Measurements from ENCODE around the gene LPCAT1.
"Not testable (repeated sequence)": the region's sequence is repeated elsewhere in the genome, so short reads cannot be mapped to it uniquely, and the experiment has no call there.

The LPCAT1 gene

DNA sequence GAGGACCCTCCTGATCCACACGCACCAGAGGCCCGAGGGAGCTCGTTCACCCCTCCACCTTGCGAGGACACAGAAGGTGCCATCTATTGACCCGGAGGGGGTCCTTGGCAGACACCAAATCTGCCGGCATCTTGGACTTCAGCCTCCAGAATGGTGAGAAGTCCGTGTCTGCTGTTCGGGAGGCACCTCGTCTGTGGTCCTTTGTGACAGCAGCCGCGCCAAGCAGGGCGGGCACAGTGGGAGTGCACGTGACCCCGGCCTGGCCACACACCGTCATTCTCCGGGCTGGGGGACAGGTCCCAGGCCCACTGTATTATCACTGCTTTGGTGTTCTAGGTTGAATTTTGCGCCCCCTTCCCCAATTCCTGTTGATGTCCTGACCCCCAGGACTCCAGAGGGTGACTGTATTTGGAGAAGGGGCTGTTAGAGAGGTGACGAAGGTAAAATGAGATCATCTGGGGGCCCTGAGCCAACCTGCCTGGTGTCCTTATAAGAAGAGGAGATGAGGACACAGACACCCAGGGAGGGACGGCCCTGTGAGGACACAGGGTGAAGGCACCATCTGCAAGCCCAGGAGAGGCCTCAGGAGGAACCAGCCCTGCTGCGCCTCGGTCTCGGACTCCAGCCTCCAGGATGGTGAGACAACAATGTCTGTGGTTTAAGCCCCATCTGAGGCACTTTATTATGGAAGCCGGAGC lies 15.7 kb downstream of the LPCAT1 start:
- no peak for DNase-seq

DNA sequence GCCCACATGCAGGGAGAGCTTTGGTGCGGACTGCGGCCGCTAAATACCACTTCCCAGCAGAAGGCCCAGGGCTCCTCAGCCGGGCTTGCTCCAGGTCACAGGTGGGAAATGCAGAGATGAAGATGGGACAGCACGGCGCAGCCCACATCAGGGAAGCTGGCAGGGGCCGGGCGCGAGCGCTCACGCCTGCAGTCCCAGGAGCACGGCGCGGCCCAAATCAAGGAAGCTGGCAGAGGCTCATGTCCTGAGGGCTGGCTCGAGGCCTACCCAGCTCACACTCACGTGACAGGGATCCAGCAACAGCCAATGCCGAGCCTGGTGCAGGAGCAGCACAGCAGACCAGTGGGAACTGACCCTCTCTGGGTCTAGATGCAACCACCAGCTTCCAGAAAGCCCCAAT lies 16.3 kb downstream of the LPCAT1 start:
- no peak for DNase-seq

DNA sequence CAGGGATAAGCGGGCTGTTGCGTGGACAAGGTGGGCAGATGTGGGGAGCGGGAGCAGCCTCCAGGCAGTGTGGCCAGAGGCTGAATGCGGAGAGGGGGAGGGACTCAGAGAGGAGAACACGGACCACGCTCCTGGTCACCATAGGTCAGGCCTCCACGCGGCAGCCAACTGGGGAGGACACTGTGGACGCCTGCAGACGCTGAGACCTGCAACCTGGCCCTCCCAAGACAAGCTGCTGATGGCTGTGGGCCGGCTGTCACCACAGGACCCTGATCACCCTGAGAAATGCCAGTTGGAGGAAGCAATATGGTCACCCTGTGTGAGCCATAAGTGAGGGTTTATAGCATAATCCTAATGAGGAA lies 16.8 kb downstream of the LPCAT1 start:
- DNase-seq = no peak

DNA sequence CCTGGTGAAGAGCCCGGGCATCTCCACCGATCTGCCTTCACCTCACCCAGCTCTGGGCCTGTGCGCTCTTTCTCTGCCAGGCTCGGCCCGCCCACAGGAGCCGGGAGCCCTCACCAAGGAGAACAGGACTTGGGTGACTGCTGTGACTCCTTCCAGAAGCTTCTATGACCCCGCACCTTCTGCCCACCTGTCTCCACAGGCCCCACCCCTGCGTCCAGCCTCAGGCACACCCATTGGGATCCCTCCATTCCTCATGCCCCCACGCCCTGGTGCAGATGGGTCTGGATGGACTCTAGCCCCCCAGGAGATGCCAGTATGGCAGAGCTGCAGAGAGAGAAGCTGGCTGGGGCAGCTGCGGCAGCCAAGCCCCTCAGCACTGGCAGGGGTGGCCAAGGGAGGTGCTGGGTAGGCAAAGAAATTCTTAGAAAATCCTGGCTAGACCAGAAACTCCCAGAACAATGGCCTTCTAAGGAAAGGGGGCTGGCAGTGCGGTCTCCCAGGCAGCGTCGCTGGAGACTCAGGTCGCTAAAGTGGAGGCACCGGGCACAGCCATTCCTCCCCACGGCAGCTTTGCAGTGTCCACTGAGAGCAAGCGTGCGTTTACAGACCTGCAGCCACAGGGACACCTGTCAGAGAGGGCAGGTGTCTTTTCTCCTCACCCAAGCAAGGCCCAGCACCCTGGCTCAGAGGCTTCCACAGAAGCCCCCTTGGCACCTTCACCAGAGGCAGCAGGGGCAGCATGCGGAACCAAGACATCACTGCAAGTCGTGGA lies 17.3 kb downstream of the LPCAT1 start:
- no peak for DNase-seq

DNA sequence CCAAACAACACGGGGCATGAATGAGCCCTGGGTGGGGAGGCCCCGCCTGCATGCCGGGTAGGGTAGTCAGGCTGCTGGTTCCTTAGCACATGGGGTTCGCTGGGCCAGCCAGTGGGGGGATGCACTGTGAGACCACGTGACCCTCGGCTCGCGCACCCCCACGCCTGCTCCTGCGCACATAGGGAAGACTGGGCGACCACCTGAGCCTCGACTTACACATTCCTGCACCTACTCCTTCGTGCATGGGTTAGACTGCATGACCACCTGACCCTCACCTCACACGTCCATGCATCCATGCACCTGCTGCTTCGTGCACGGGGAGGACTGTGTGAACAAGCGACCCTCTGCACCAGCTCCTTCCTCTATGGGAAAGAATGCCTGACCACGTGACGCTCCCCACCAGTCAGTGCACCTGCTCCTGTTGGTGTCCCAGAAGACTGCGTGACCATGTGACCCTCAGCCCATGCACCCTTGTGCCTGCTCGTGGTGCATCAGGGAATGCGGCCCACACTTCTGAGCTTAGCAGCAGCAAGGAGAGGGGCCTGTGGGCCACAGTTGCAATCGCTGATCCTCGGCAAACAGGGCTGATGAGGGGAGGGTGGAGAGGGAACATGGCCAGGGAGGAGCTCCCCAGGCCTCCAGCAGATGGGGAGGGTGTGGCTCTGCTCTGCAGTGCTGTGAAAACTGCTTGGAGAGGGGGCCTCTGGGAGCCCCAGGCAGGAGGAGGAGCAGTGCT lies 18.1 kb downstream of the LPCAT1 start:
- no peak for DNase-seq

DNA sequence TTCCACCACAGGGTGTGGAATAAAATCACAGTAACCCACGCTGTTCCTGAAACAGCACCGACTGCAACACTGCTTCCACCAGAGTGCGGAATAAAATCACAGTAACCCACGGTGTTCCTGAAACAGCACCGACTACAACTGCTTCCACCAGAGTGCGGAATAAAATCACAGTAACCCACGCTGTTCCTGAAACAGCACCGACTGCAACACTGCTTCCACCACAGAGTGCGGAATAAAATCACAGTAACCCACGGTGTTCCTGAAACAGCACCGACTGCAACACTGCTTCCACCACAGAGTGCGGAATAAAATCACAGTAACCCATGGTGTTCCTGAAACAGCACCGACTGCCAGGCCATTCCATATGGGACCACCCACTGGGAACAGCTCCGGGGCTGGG lies 18.7 kb downstream of the LPCAT1 start:
- DNase-seq = not testable (repeated sequence)

DNA sequence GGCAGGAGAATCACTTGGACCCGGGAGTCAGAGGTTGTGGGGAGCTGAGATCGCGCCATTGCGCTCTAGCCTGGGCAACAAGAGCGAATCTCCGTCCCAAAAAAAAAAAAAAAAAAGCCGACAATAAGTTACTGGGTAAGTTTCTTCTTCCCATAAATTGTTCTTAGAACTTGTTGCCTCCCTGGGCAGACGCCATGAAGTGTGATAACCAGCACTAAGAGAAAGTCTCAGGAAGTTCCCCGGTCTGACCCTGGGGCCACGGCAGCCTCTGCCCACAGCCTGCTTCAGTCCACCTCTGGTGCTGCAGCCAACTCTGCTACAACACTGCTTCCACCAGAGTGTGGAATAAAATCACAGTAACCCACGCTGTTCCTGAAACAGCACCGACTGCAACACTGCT lies 19.1 kb downstream of the LPCAT1 start:
- DNase-seq = no peak

DNA sequence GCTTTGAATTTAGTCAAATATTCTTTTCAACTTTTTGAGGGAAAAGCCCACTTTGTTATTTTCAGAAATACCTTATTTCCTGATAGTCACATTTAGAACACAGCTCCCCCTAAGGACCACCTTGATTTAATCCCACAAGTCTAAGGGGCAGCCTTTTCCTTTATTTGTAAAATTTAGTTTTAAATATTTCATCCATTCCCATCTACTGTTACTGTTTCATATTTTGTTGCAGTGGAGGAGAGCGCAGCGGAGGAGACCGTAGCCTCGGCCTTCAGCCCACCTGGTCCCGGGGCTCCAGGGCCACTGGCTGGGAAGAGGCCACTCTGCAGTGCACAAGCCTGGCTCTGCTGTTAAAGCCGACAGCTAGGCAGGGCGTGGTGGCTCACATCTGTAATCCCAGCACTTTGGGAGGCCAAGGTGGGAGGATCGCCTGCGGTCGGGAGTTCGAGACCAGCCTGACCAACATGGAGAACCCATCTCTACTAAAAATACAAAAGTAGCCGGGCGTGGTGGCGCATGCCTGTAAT lies 19.6 kb downstream of the LPCAT1 start:
- no peak for DNase-seq

DNA sequence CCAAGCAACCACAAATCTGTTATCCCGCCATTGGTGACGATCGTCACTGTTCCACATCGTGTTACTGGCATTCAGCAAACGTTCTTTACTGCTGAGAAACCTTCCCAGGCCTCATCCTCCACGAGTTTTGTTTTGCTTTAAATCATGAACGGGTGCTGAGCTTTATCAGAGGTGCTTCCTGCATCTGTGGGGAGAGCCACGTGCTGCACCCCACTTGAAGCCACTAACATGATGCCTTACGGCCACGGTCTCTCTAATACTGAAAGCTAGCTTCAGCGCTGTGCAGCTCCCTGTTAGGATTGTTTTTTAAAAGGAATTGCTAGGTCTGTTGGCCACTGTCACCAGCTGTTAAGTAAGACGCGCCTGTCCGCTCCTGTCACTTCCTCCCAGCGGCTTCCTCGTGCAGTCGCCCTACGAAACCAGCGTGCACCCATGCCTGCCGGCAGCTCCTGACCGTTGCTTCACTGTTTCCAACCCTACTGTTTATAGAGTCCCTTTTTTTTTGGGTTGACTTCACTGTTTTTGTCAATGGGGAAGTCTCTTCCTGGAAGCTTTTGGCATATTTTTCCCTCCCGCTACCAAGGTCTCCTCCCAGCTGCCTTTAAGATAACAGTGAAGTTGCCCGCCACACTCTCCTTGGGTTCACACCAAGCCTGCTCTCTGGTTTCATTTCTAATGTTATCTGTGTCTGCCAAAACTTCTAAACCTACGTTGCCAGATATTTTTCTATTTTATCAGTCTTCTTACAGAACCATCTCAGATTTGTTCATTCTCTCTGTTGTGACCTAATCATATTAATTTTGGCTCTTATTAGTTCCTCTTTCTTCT lies 20.3 kb downstream of the LPCAT1 start:
- DNase-seq = no peak

DNA sequence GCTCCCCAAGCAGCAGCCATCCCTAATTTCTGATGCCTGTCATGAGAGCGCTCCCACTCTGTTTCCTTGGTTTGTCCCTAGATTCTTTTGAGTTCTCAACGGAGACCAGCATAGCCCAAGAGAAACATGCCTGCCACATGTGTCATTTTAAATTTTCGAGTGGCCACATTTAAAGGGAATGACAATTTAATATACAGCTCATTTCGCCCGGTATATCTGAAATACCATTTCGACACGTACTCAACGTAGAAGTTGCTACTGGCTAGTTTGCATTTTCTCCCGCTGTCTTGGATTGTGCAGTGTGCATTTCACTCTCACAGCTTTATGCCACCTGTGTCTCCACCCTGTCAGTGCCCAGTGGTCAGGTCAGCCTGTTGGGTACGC lies 21.0 kb downstream of the LPCAT1 start:
- DNase-seq = no peak

DNA sequence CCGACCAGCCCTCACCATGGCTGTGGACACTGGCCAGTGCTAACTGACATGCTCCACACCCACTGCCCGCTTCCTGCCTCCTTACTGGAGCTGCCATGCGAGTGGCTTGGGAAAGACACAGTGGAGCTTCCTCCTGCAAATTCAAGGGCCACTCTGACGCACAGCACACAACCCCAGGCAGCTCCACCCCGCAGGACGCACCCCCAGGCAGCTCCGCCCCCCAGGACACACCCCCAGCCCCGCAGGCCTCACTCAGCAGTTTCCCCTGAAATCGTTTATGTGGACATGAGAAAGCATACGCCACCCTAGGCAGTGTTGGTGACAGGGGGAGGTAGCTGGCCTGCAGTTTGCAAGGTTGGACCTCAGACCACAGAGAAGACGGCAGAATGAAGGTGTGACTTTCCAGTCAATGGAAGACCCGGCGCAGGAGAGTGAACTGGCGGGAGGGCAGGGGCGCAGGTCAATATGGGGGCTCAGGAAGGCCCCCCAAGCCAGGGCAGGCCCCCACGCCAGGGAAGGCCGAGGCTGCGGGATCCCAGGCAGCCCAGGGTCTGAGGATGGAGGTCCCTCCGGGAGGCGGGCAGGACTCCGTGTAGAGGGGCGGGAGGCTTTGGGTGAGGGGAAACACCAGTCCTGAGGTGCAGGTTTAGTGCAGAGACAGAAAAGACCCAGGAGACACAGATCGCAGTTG lies 21.6 kb downstream of the LPCAT1 start:
- DNase-seq = no peak

DNA sequence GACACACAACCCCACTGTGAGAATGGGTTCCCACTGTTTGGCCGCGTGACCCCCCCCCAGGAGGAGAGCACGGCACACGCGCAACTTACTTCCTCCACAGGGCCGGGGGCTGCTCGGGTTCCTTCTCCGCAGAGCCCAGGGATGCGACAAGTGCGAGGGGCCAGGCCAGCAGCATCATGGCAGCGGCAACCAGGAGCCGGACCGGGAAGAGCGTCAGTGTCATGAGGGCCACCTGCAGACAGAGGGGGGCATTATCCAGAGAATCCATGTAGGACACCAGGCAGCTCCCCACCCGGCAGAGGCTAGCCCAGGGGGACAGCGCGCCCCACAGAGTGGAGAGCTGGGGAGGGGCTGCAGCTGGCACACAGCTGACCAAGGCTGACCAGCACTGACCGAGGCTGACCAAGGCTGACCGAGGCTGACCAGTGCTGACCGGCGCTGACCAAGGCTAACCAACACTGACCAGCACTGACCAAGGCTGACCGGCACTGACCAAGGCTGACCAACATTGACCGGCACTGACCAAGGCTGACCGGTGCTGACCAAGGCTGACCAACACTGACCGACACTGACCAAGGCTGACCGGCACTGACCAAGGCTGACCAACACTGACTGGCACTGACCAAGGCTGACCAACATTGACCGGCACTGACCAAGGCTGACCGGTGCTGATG lies 22.3 kb downstream of the LPCAT1 start:
- no peak for DNase-seq

DNA sequence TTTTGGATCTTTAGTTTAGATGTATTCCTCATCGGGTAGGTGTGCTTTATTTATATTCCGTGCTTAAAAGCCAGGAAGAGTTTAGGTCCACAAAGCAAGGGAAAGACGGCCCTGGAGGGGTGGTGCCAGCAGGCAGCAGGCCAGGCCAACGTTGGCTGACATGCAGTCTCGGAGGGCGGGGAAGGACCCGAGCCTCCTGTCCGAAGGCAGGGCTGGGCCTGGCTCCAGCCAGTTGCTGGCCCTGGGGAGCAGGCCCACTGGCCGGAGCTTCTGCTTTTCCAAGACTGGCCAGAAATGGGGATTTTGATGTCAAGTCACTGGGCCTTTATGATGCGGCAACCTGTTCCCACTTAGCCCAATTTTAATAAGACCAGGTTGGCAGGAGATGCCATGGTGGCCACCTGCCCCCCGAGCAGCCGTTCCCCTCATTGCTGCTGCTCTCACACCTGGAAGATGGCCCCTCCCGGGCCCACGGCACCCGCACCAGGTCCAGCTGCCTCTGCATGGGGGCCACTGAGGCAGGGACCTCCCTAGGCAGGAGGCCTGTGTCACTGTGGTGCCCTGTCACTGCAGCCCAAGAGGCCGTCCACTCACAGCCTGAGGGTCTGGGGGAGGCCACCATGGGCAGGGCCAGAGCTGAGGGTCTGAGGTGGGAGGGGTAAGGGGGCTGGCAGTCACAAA lies 23.2 kb downstream of the LPCAT1 start:
- DNase-seq = no peak

DNA sequence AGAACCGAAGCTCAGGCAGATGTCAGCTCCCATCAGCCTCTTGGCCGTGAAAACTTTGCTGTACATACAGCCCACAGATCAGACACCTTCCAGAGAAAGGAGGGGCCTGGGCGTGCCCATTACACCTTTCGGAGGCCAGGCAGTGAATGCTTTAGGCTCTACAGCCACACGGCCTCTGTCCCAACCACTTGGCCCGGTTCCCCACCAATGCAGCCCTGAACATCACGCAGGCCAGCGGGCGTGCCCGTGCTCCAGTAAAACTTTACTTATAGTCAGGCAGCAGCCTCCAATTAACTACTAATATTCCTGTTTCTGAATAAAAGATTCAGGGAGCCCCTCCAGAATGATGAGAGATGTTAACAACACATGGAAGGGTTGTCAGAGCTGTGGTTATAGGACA lies 23.9 kb downstream of the LPCAT1 start:
- no peak for DNase-seq

DNA sequence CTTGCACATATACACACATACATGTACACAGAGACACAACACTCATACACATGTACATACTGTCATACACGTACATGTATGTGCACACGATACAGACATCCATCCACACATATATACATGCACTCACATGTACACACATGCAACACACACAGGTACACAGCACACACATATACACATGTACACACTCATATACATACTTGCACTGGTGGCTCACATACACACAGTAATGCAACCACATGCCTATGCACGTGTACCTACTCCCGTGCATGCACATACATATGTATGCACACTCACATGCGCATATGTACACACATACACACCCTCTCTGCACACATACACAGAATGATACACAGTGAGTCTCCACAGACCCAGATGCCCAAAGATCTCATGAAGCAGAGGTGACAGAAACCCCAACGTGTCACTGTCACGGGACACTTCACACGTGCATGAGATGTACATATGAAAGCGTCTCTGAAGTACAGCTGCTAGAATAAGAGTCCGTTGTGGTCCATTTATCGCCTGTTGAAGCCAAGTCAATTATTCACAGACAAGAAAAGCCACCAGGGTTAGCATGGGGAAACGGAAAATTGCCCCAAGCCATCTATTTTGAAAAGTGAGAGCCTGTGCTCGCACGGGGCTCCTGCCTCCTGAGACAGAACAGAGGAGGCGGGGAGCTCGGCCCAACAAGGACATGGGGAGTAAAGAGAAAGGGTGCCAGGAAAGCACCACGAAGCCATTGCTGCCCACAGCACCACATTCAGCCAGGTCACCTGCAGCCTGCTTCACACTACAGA lies 24.9 kb downstream of the LPCAT1 start:
- no peak for DNase-seq

DNA sequence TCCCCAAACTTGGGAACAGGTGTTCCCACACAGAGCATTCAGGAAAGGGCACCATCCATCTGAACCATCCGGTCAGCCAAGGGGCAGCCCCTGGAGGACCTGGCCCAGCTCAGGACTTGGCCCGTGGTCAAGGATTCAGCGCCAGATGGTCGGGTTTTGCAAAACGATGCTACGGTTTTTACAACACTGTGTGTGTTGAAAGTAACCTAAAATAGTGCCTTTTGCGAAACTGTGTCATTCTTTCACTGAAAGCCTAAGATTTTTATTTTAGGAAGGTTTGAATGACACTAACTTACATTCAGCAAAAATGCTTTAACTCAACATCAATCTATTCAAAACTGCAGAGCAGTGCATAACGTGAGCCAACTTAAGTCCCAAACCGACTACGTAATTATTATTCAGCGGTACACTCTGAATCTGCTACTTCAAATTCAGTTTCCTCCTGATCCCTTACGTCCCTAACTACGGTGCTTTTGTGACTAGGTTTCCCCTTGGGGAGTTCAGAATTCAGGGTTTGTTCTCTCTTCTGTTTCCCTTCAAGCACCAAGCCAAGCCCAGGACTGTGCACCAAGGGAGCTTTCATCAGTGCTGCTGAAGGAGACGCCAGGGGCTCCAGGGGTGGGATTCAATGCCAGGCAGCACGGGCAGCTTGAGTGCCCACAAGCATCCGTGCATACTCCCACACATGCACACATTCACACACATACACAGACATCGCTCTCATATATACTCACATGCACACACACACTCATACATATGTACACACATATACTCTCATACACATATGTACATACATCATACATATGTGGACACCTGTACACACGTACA lies 25.8 kb downstream of the LPCAT1 start:
- DNase-seq = no peak

DNA sequence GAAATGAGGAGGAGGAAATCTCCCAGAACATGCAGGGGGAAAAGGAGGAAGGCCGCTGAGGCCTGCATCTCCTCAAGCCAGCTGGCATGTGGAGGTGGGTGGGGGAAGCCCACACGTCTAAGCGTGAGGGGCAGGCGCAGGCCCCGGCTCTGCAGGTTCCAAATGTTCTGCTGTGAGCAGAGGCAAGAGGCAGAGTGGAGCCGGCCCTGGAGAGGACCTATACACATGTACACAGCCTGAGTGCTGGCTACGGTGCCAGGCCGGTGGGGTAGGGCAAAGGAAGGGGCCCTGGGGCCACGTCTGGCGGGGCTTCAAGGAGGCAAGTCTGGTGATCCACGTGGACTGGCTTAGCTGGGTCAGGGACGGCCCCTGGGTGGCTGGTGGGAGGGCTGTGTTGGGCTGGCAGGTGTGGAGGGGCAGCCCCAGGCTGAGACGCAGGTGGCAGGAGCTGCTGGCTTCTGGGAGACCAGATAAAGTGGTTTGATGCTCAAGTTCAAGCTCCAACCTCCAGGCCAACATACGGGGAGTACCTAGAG lies 26.4 kb downstream of the LPCAT1 start:
- no peak for DNase-seq

DNA sequence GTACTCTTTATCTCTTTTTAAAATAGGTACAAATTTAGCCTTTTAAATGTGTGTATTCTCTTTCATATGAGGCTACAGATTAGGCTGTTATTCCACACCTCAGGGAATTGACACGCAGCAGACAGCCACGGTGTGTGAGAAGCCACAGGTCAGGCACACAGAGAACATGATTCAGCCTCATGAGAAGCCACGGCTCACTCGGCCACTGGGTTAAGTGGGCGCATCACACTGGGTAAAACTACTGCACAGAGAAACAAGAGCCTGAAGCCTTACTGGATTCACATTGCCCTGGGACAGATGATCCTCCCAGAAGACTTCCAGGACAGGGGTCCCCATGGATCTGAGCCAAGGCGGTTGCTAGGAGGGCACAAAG lies 28.2 kb downstream of the LPCAT1 start:
- no peak for DNase-seq
